ENCODE data around the gene COMP. TPM values are rescaled to one million over a fixed set of nuclear protein-coding genes. Genes with fewer than 3 reads are reported as not detected.
"Not testable (repeated sequence)": the region's sequence is repeated elsewhere in the genome, so short reads cannot be mapped to it uniquely, and the experiment has no call there.

The COMP gene
- total RNA-seq, 1 donor from 2014 or later = not detected

DNA sequence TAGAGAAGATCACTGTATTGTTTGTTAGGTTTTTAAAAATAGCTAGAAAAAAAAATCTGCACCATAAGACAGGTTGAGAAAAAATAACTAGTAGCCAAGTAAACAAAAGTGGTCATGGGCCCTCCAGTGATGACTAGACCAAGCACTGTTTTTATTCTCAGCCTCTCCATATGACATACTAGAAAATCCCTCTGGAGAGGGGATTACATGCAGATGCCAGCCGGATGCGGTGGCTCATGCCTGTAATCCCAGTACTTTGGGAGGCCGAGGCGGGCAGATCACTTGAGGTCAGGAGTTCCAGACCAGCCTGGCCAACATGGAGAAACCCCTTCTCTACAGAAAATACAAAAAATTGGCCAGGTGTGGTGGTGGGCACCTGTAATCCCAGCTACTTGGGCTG, 25.5 kb upstream of the COMP start:
- H3K36me3 Mint-ChIP-seq (ENCODE audit: low read depth); H3K4me1 Mint-ChIP-seq; H3K9me3 Mint-ChIP-seq; DNase-seq; intact Hi-C loops (cut with micrococcal nuclease); H3K27ac Mint-ChIP-seq; H3K4me3 Mint-ChIP-seq; H3K27me3 Mint-ChIP-seq: not testable (repeated sequence)

DNA sequence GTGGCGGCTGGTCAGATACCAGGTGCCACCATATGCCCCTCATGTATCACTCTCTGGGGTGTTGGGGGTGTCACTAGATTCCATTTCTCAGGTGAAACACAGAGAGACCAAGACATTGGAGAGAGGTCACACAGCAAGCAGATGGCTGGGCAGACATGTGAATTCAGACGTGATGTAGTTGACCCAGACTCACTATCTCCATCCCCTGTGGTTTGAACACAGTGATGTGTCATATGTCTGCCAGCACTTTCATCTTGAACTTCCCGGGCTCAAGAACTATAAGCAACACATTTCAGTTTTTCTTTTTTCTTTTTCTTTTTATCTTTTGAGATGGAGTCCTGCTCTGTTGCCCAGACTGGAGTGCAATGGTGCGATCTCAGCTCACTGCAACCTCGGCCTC, 24.6 kb upstream of the COMP start:
- H3K4me1 Mint-ChIP-seq = no peaks in the 10 kb centered on the region
- no peaks in the 10 kb centered on the region for H3K36me3 Mint-ChIP-seq (ENCODE audit: low read depth)
- no peaks in the 10 kb centered on the region for H3K9me3 Mint-ChIP-seq
- H3K4me3 Mint-ChIP-seq = no peak overlapping the region
- DNase-seq = no peak
- no peak overlapping the region for H3K27ac Mint-ChIP-seq
- intact Hi-C loops (cut with micrococcal nuclease) = no loop called here
- H3K27me3 Mint-ChIP-seq = peaks cover 3% of the 10 kb centered on the region

DNA sequence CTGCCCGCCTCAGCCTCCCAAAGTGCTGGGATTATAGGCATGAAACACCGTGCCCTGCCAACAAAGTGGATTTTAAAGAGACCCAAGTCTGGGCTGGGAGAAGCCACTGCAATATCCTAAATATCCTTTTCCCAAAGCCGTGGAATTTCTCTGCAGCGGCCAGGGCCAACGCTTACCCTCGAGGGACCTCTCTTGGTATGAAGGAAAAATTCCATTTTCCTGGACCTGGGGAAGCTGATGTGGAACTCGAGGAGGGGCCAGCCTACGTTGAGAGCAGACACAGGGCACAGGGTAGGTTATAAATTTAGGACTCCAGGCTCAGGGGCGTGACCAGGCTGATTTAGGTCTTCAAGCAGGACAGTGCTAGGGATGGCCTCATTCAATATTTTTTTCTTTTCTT, 23.0 kb upstream of the COMP start:
- DNase-seq = no peak
- Mint-ChIP-seq H3K36me3 (ENCODE audit: low read depth) (no peaks in the 10 kb centered on the region), H3K9me3 (no peaks in the 10 kb centered on the region), H3K4me3 (no peak overlapping the region), H3K27ac (no peak overlapping the region), H3K27me3 (peaks cover 6% of the 10 kb centered on the region), H3K4me1 (peaks cover 2% of the 10 kb centered on the region)
- intact Hi-C loops (cut with micrococcal nuclease) = no loop called here

DNA sequence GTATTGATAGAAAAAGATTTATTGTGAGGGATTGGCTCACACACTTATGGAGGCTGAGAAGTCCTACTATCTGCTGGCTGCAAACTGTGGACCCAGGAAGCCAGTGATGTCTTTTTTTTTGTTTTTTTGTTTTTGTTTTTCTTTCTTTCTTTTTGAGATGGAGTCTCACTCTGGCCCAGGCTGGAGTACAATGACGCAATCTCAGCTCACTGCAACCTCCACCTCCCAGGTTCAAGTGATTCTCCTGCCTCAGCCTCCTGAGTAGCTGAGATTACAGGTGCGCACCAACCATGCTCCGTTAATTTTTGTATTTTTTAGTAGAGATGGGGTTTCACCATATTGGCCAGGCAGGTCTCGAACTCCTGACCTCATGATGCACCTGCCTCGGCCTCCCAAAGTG, 20.5 kb upstream of the COMP start:
- H3K9me3 Mint-ChIP-seq; H3K27ac Mint-ChIP-seq; H3K4me1 Mint-ChIP-seq; H3K4me3 Mint-ChIP-seq; H3K36me3 Mint-ChIP-seq (ENCODE audit: low read depth); intact Hi-C loops (cut with micrococcal nuclease); H3K27me3 Mint-ChIP-seq; DNase-seq: not testable (repeated sequence)

DNA sequence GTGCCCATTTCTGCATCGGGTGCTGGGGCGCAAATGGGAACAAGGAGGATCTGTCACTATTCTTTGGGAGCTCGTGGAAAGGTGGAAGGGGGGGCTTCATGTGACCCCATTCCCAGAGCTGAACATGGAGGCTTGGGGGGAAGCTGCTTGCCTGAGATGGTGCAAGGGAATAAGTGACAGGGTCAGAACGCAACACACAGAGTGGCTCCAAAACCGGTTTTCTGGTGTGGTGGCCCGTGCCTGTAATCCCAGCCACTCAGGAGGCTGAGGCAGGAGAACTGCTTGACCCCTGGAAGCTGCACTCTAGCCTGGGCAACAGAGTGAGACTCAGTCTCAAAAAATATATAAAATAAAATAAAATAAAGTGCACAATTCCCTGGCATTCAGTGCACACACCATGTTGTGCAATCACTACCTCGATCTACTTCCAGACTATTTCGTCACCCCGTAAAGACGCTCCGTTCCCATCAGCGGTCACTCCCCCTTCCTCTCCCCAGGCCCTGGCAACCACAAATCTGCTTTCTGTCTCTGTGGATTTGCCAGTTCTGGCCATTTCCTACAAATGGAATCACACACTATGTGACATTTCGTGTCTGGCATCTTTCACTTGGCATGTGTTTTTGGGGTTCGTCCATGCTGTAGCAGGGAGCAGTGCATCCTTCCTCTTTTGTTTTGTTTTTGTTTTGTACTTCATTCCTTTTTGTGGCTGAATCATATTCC, 18.2 kb upstream of the COMP start:
- H3K4me3 Mint-ChIP-seq = no peak overlapping the region
- no peak for DNase-seq
- intact Hi-C loops (cut with micrococcal nuclease) = no loop called here
- peaks cover 2% of the 10 kb centered on the region for H3K4me1 Mint-ChIP-seq
- H3K9me3 Mint-ChIP-seq = no peaks in the 10 kb centered on the region
- no peaks in the 10 kb centered on the region for H3K36me3 Mint-ChIP-seq (ENCODE audit: low read depth)
- no peak overlapping the region for H3K27ac Mint-ChIP-seq
- H3K27me3 Mint-ChIP-seq = peaks cover 6% of the 10 kb centered on the region

DNA sequence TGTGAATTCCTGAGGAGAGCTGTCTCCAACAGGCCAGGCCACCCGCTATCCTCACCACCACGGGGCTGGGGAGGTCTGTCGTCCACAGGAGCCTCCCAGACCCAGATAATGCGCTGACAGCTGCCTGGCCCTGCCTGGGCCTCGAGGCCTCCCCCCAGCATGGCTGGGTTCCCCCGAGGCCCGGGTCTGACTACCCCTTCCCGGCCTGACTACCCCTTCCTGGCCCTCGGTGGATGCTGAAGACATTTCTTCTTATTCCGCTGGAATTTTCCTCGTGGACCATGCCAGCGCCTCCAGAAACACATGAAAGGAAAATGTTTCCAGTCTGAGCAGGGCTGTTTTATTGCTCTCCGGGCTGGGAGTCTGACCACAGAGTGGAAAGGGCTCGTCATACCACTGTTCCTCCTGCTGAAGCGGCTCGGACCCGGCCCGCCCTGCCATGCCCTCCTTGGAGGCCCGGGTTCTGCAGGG, 16.8 kb upstream of the COMP start:
- peaks cover 3% of the 10 kb centered on the region for H3K27me3 Mint-ChIP-seq
- intact Hi-C loops (cut with micrococcal nuclease) = no loop called here
- no peaks in the 10 kb centered on the region for H3K36me3 Mint-ChIP-seq (ENCODE audit: low read depth)
- H3K4me1 Mint-ChIP-seq = peaks cover 2% of the 10 kb centered on the region
- DNase-seq = no peak
- H3K27ac Mint-ChIP-seq = no peak overlapping the region
- no peaks in the 10 kb centered on the region for H3K9me3 Mint-ChIP-seq
- H3K4me3 Mint-ChIP-seq = no peak overlapping the region

DNA sequence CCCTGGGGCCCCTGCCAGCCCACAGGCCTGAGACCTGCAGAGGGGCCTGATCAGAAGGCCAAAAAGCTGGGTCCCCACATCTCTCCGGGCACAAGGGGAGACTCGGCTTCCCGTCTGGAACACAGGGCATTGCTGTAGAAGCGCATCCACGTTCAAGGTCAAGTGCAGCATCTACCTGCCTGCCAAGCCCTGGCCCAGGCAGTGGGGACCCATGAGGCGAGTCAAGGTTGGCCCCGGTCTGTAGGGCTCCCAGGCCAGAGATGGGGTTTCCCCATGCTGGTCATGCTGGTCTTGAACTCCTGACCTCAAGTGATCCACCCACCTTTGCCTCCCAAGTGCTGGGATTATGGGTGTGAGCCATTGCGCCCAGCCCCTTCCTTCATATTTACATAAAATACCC, 13.5 kb upstream of the COMP start:
- H3K4me1 Mint-ChIP-seq = peaks cover 2% of the 10 kb centered on the region
- H3K27me3 Mint-ChIP-seq = peaks cover 3% of the 10 kb centered on the region
- H3K4me3 Mint-ChIP-seq = no peak overlapping the region
- no peak overlapping the region for H3K27ac Mint-ChIP-seq
- no peak for DNase-seq
- intact Hi-C loops (cut with micrococcal nuclease) = no loop called here
- H3K36me3 Mint-ChIP-seq (ENCODE audit: low read depth) = no peaks in the 10 kb centered on the region
- H3K9me3 Mint-ChIP-seq = no peaks in the 10 kb centered on the region

DNA sequence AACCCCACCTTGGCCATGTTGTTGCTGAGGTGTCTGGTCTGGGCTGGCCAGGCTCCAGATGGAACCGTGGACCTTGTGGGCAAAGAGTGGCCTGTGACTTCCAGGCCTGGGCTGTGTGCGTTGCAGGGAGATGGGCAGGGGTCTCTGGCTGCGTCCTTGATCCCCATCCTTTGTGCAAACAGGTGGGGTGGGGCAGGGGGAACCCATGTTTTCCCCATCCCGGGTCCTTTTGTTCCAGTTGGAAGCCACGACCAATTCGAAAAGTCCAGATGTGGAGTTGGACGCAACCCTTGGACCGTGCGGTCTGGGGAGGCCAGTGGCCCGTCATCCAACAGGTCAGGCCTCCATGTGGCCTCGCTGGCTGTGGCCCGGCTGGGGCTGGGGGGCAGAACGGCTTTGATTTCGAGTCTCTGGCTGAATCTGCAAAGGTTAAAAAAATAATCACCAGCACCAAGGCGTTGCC, 13.1 kb upstream of the COMP start:
- intact Hi-C loops (cut with micrococcal nuclease) = no loop called here
- no peaks in the 10 kb centered on the region for H3K27me3 Mint-ChIP-seq

DNA sequence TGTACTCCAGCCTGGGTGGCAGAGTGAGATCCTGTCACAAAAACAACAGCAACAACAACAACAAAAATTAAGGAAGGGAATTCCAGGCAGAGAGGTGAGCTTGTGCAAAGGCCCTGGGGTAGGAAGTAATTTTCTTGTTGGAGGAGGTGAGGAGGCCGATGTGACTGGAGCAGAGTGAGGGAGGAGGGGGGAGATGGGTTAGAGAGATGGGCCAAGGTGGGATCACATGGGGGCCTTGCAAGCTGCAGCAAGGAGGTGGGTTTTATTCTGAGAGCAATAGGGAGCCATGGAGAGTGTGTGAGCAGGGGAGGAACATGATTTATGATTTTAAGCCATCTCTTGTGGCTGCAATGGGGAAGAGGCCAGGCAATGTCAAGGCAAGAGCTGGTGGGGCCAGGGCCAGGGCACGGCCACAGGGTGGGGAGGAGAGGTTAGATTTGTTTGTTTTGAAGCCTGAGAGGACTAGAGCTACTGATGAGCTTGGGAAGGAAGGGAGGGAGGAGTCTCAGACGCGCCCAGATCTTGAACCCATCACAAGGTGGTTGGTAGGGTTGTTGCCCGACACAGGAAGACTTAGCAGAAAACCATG, 12.5 kb upstream of the COMP start:
- Mint-ChIP-seq H3K9me3 (no peaks in the 10 kb centered on the region), H3K27me3 (no peaks in the 10 kb centered on the region), H3K4me3 (no peak overlapping the region), H3K27ac (no peak overlapping the region), H3K36me3 (ENCODE audit: low read depth) (no peaks in the 10 kb centered on the region), H3K4me1 (no peaks in the 10 kb centered on the region)
- no peak for DNase-seq
- intact Hi-C loops (cut with micrococcal nuclease) = no loop called here

More for the DNA sequence above, 13.1 kb upstream of the COMP start:
- no peaks in the 10 kb centered on the region for H3K9me3 Mint-ChIP-seq
- no peaks in the 10 kb centered on the region for H3K4me1 Mint-ChIP-seq
- no peak overlapping the region for H3K4me3 Mint-ChIP-seq
- no peak overlapping the region for H3K27ac Mint-ChIP-seq
- no peaks in the 10 kb centered on the region for H3K36me3 Mint-ChIP-seq (ENCODE audit: low read depth)
- DNase-seq = no peak

DNA sequence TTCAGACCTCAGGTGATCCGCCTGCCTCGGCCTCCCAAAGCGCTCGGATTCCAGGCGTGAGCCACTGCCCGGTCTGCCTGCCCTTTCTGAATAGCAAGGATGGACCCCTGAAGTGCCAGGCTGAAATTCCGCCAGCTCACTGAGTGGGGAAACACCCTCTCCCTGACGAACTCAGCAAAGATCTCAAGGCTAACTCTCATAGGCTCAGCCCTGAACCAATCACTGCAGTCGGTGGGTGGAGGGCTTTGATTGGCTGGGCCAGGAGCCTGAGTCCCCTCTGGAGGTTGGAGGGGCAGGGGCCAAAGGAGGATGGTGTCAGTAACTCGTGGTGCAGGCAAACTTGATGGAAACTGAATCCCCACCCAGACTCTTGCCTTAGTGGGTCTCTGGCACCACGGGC, 11.2 kb upstream of the COMP start:
- no peak for DNase-seq
- Mint-ChIP-seq H3K27ac (no peak overlapping the region), H3K4me1 (no peaks in the 10 kb centered on the region), H3K9me3 (no peaks in the 10 kb centered on the region), H3K36me3 (ENCODE audit: low read depth) (no peaks in the 10 kb centered on the region), H3K4me3 (no peak overlapping the region), H3K27me3 (peaks cover 2% of the 10 kb centered on the region)
- intact Hi-C loops (cut with micrococcal nuclease) = no loop called here

DNA sequence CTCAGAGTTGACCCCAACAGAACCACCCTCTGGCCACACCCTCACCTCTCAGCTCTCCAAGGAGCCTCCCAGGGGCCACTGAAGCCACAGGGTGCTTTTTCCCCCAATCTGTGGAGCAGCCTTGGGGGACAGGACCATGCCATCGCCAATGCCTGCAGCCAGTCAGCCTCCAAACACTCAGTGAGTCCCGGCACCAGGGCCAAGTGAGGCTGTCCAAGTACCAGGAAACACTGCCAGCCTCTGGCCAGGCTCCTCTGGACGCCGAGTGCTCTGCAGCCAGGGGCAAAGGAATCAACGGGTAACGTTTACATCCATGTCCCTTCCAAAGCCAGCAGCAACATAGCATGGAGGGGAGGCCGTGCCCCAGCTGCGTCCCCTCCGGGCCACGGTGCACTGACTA, 9.5 kb upstream of the COMP start:
- Mint-ChIP-seq H3K36me3 (ENCODE audit: low read depth) (no peaks in the 10 kb centered on the region), H3K9me3 (no peaks in the 10 kb centered on the region), H3K4me3 (no peak overlapping the region), H3K4me1 (no peaks in the 10 kb centered on the region), H3K27me3 (peaks cover 9% of the 10 kb centered on the region), H3K27ac (no peak overlapping the region)
- DNase-seq = no peak
- intact Hi-C loops (cut with micrococcal nuclease) = no loop called here

DNA sequence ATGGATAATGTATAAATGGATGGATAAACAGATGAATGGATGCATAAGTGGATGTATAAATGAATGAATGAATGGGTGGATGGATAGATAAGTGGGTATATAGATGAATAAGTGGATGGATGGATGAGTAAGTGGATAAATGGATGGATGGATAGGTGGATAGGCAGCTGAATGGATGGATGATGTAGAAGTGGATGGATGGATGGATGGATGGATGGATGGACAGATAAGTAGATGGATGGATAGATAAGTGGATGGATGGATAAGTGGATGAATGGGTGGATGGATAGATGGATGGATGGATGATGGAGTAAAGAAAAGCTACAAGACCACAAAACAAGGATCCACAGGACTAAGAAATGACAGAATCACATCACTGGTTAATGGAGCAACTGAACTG, 9.0 kb upstream of the COMP start:
- no peaks in the 10 kb centered on the region for H3K9me3 Mint-ChIP-seq
- no peak for DNase-seq
- no peak overlapping the region for H3K4me3 Mint-ChIP-seq
- intact Hi-C loops (cut with micrococcal nuclease) = no loop called here
- H3K27ac Mint-ChIP-seq = no peak overlapping the region
- H3K36me3 Mint-ChIP-seq (ENCODE audit: low read depth) = no peaks in the 10 kb centered on the region
- H3K4me1 Mint-ChIP-seq = no peaks in the 10 kb centered on the region
- peaks cover 12% of the 10 kb centered on the region for H3K27me3 Mint-ChIP-seq

DNA sequence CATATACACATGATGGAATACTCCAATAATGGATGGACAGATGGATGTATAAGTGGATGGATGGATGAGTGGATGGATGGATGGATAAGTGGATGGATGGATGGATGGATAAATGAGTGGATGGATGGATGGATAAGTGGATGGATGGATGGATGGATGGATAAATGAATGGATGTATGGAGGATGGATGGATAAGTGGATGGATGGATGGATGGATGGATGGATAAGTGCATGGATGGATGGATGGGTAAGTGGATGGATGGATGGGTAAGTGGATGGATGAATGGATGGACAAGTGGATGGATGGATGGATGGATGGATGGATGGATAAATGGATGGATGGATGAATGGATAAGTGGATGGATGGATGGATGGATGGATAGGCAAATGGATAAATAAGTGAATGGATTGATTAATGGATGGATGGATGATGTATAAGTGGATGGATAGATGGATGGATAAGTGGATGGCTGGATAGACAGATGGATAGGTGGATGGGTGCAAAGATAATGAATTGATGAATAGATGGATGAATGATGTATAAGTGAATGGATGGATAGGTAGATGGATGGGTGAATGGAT, 8.4 kb upstream of the COMP start:
- no peaks in the 10 kb centered on the region for H3K9me3 Mint-ChIP-seq

More for the DNA sequence above, 8.4 kb upstream of the COMP start:
- no peaks in the 10 kb centered on the region for H3K4me1 Mint-ChIP-seq
- no peak for DNase-seq
- intact Hi-C loops (cut with micrococcal nuclease) = loop anchor here (10.0 kb wide), 1 partner anchor 45 kb away; no protein-coding TSS in a partner anchor
- H3K27ac Mint-ChIP-seq = no peak overlapping the region
- no peak overlapping the region for H3K4me3 Mint-ChIP-seq
- peaks cover 17% of the 10 kb centered on the region for H3K27me3 Mint-ChIP-seq
- H3K36me3 Mint-ChIP-seq (ENCODE audit: low read depth) = no peaks in the 10 kb centered on the region

Measured in activated CD4-positive, alpha-beta T cell treated with anti-CD3 and anti-CD28 coated beads, Interleukin-2, amount 10 ng/mL, durations not matched to agents 24 days and 14 days (primary cell).